Activated CD4-positive, alpha-beta T cell treated with anti-CD3 and anti-CD28 coated beads for 1 hour (primary cell): ENCODE results near the gene FBH1.
"Not testable (repeated sequence)": the region's sequence is repeated elsewhere in the genome, so short reads cannot be mapped to it uniquely, and the experiment has no call there.

Experiments
- DNase-seq: peaks from one replicate; pipeline ENCODE4 v3.0.0-alpha.2; 2020

The FBH1 gene

DNA sequence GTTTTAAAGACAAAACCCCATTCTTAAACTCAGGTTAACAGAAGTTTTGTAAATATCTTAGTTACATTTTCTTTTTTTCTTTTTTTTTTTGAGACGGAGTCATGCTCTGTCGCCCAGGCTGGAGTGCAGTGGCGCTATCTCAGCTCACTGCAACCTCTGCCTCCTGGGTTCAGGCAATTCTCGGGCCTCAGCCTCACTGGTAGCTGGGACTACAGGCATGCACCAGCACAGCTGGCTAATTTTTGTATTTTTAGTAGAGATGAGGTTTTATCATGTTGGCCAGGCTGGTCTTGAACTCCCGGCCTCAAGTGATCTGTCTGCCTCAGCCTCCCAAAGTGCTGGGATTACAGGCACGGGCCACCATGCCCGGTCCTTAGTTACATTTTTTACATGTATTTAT is 13.0 kb upstream of the FBH1 start:
- not testable (repeated sequence) for DNase-seq

GRCh38 chr10:5882961-5883360 is 7.1 kb upstream of the FBH1 start:
- no peak for DNase-seq

- DNase-seq, result no peak
Measured at GRCh38 chr10:5885619-5886018, 4.4 kb upstream of the FBH1 start.

DNA sequence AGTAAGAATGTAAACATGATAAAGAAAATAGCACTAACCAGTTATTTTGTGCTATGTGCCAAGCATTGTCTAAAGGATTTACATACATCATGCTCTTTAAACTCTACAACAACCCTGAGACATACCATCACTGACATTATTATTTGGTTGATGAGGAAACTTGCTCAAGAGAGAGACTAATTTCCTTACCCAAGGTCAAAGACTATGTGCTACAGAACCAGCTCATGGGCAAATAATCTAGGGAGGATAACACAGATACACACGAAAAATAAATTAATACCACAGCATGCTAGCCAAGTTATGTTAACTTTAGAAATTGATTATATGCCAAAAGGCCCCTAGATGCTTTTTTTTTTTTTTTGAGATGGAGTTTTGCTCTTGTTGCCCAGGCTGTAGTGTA is 3.0 kb upstream of the FBH1 start:
- no peak for DNase-seq

DNA sequence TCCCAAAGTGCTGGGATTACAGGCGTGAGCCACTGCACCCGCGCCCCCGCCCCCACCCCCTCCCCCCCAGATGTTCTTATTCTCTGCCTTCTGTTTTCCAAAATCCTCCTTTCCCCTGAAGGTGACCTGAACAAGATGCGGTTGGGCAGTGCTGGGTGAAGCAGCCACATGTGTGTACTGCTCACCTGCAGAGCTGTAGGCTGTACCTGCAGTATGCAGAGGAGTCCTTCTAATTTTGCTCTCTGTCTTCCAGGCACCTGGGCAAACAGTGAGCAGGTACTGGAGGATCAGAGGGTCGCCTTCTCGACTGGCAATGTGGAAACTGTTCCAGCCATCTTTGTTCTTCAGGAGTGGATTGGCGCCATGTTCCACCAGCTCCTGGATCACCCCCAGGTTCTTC is 2.4 kb upstream of the FBH1 start:
- DNase-seq, result no peak

GRCh38 chr10:5888351-5888750 is 1.7 kb upstream of the FBH1 start:
- no peak for DNase-seq

DNA sequence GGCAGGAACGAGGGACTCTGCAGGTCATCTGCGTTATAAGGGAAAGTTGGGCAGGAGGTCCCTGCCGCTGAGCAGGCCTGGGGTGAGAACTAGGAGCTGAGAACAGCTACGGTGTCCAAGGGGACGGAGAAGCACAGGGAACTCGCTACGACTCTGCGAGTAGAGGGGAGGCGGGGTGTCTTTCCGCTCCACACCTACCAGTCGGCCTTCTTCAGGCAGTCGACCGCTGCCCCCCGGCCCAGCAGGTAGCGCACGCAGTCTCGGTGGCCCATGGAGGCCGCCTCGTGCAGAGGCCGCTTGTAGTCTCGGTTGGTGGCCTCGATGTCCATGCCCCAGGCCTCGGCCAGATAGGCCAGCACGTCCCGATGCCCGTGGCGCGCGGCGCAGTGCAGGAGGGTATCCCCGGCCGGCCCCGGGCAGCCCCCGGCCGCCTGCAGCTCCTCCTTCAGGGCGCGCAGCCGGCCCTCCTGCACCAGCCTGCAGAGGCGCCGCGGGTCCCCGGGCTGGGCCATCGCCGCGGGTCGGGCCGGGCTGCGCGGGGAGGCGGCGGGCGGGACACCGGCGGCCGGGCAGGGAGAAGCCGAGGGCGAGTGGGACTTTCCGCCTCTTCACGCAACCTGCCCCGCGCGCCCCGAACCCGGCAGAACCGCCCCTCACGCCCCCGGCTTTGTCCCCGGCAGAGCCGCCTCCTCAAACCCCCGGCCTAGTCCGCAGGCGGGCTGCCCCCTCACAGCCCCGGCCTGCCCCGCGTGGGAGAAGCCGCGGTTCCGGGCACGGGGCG is 1.0 kb upstream of the FBH1 start:
- DNase-seq, result peak; percentile 13

DNA sequence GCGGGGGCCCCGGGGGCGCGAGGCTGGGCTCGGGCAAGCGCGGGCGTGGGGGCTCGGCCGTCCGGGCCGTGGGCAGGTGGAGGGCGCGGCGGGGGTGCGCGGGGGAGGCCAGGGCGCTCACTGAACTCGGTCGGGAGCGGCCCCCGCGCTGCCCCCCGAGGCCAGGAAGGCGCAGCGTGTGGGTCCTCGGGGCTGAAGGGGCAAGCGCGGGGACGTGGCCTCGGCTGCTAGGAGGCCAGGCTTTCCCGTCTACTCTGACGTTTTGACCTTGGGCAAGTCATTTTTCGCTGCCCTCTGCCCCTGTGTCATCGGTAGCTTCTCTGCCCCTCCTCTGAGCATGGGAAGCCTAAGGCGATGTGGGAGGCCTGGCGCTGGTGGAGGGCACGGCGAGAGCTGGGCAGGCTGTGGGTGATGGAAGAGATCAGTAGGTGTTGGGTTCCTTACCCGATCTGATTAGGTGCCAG is 441 bp downstream of the FBH1 start:
- DNase-seq, result no peak

GRCh38 chr10:5891009-5891408 is 966 bp downstream of the FBH1 start:
- DNase-seq, result no peak

- no peak for DNase-seq
Measured at GRCh38 chr10:5892007-5892406, 2.0 kb downstream of the FBH1 start.

- no peak for DNase-seq
Measured at GRCh38 chr10:5893321-5893720, 3.3 kb downstream of the FBH1 start.

- no peak for DNase-seq
Measured at GRCh38 chr10:5894403-5894802, 4.4 kb downstream of the FBH1 start.

DNA sequence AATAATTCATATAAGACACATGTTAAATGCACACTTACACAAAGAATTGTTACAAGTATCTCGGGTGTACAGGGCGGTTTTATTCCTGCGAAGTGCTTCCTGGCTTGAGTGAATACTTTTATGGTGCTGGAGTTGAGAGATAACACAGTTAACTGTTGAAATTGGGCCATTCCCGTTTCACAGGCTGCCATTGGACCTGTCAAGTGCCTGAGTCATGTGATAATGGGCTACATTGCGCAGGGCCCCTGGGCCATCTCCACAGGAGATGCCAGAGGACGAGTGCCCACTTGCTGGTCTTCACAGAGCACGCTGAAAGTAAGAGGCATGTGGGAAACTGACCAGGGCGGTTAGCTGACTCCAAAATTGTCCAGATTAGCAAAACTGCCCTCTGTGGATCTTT is 4.8 kb downstream of the FBH1 start:
- no peak for DNase-seq

DNA sequence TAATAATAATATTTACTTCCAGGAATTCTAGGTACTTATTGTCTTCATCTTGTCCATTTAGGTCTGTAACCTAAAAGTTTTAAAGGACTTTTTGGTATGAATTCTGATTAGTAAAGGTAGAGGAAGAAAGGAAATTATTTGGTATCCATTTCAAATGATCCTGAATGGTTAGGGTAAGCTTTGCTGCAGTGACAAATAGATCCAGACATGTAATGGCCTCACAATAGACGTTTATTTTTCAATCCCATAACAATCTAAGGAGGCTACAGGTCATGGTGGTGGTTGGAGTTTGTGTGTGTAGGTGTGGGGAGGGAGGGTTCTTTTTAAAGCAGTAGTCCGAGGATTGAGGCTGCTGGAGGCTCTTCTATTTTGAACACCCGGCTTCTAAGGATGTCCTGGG is 5.3 kb downstream of the FBH1 start:
- DNase-seq, result no peak

DNA sequence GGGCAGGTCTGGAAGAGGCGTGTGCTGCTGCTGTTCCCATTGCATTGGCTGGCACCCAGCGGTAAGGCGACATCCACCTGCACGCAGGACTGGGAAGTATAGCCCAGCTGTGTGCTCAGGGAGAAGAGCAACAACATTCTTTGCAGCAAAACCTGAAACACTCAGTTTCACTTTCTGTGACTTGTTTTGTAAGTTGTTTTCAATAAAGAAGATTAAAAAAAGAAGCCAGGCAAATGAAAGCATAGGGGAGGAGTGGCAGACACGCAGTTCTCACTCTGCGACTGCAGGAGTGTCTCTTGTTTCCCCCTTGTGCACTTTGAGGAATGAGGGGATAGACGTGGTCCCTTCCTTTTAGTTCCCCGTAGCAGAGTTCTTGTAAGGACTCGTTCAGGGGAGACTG is 5.8 kb downstream of the FBH1 start:
- DNase-seq, result no peak

GRCh38 chr10:5896208-5897052 is 6.4 kb downstream of the FBH1 start:
- DNase-seq, result no peak

- no peak for DNase-seq
Measured at GRCh38 chr10:5897053-5897340, 7.0 kb downstream of the FBH1 start.

- DNase-seq, result no peak
Measured at GRCh38 chr10:5897504-5897903, 7.5 kb downstream of the FBH1 start.

DNA sequence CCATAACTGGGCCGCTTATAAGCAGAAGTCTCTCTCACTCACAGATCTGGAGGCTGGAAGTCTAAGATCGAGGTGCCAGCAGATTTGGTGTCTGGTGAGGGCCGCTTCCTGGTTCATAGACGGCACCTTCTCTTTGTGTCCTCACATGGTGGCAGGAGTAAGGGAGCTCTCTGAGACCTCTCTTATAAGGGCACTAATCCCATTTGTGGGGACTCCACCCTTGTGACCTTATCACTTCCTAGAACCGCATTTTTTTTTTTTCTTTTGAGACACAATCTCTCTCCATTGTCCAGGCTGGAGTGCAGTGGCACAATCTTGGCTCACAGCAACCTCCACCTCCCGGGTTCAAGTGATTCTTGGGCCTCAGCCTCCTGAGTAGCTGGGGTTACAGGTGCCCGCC is 8.1 kb downstream of the FBH1 start:
- DNase-seq, result no peak

GRCh38 chr10:5900247-5900646 is 10.2 kb downstream of the FBH1 start:
- no peak for DNase-seq

DNA sequence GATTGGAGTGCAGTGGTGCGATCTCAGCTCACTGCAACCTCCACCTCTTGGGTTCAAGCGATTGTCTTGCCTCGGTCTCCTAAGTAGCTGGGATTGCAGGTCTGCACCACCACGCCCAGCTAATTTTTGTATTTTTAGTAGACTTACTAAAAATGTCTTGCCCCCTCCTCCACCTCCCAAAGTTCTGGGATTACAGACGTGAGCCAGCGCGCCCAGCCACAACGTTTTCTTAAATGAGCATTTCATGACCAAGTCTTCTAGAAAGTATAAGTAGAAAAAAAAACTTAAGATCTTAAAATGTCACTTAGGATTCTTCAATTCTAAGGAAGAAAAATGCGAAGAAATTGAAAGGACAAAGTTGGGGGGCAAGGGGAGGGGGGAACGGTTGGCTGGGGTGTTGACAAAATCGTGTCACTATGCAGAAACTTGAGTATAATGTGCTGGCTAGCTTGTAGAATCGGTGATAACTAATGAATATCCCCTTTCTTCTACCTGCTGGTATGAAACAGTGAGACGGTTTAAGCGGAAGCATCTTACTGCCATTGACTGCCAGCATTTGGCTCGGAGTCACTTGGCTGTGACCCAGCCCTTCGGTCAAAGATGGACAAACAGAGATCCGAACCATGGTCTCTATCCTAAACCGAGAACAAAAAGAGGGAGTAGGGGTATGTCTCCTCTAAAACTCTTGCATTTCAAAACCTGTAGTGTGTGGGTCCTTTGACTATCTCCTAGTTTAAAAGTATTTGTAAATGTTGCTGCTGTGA is 12.7 kb downstream of the FBH1 start:
- no peak for DNase-seq

DNA sequence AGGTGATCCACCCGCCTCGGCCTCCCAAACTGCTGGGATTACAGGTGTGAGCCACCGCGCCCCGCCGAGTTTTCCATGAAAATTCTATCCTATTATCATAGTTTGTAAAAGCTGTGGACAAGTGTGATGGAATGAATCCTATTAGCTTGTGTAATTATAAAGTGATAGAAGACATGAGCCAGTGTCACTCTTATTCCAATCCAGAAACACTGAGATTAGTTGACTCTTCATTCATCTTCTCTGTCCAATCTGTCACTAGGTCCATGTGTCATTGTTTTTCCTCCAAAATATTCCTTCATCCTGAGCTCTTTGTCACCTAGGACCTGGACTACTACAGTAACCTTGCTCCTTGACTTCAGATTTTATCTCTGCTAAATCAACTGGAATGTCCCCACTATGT is 13.5 kb downstream of the FBH1 start:
- no peak for DNase-seq

DNA sequence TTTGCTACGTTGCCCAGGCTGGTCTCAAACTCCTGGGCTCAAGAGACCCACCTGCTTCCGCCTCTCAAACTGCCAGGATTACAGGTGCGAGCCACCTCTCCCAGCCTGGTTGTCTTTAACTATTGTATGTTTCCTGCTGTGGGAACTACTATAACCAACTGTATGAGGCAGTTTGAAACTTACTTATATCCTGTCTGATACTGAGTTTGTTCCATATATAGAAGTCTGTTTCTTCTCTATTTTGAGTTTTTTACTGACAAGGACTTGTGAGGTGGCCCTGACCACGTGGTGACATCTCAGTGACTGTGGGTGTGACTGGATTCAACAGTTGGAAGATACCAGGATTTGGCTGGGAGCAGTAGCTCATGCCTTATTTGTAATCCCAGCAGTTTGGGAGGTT is 14.2 kb downstream of the FBH1 start:
- no peak for DNase-seq
